Esophagus squamous epithelium (tissue), 5 donors: Measurements from ENCODE around the gene TRIM71. TPM values are rescaled to one million over a fixed set of nuclear protein-coding genes. Genes with fewer than 3 reads are reported as not detected.

Experiments used
- DNase-seq: peaks from one replicate; lab custom pipeline; 2025; lab: John Stamatoyannopoulos, UW
- H3K27ac ChIP-seq, 4 donors: fragments of 200-600 bp; sonication (generic); one replicate each; pipeline ENCODE4 v1.5.1; 2016 to 2019; ENCODE audit warnings: mild to moderate bottlenecking in 1 of 4
- H3K27me3 ChIP-seq, 4 donors: fragments of 200-600 bp; sonication (generic); 1 replicate in 3 of 4; 2 replicates in 1 of 4; pipeline versions ENCODE4 v1.5.1 to v1.6.0; 2017 to 2021; ENCODE audit warnings: antibody characterized with exemption in 1 of 4
- H3K36me3 ChIP-seq, 3 donors: fragments of 200-600 bp; sonication (generic); one replicate each; pipeline ENCODE4 v1.5.1; 2016 to 2019
- H3K4me1 ChIP-seq, 3 donors: fragments of 200-600 bp; sonication (generic); one replicate each; pipeline ENCODE4 v1.5.1; 2017 to 2019
- H3K4me3 ChIP-seq, 4 donors: fragments of 200-600 bp; sonication (generic); 1 replicate in 3 of 4; 2 replicates in 1 of 4; pipeline ENCODE4 v1.5.1; 2016 to 2019; ENCODE audit warnings: mild to moderate bottlenecking in 2 of 4, moderate library complexity in 1 of 4
- H3K9me3 ChIP-seq, 3 donors: fragments of 200-600 bp; sonication (generic); one replicate each; pipeline ENCODE4 v1.5.1; 2016 to 2019
- POLR2A ChIP-seq, 4 donors: fragments of 450-650 bp; IDR thresholded peaks; one replicate each; pipeline ENCODE4 v1.6.1; 2017; ENCODE audit warnings: antibody characterized with exemption in 4 of 4, mild to moderate bottlenecking in 4 of 4, moderate library complexity in 3 of 4
- WGBS, 2 donors: methylation state at CpG; one replicate each; pipeline ENCODE4 v1.1.5; 2018; 5-methylcytosine and 5-hydroxymethylcytosine counted together
- intact Hi-C: fragments of 100-400 bp; cut with DNase I; formaldehyde crosslinking; loops from one replicate; pipeline ENCODE4 v1.15.0; 2022
- total RNA-seq, 4 donors: library from RNA; depleted of rRNA; stranded (reverse); fragments of >200 nt; gene quantifications; one replicate each; pipeline ENCODE4 v1.1.0, GENCODE V29; 2016
- TF ChIP-seq, protein P1 (sequence below), 6 experiments: fragments of 450-650 bp in 4 of 6; fragments of 200-600 bp in 2 of 6; sonication (generic) in 2 of 6; IDR thresholded peaks; one replicate each; pipeline ENCODE4 v1.5.1; 2016 to 2019; ENCODE audit warnings: antibody characterized with exemption in 6 of 6, mild to moderate bottlenecking in 4 of 6, moderate library complexity in 4 of 6
- donor health status: DM: yes; HTN: yes; CAD: no.

TRIM71 gene
- total RNA-seq, 4 donors from 2014 or later: not detected

DNA sequence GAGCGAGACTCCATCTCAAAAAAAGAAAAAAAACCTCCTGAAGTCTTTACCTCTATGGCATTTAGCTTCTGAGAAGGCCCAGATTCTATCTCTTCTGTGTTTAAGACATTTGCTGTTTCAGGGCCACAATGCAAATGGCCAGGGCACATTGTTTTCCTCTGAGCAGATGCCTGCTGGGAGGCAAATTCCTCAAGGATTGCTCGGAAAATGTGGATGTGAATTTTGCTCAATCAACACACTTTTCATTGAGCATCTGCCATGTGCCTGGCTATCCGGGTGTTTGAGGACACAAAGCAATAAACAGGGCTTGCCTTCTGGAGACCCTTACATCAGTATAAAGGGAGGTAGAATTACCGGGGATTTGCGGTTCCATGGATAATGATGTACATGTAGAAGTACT, 20.0 kb downstream of the TRIM71 start:
- H3K9me3 ChIP-seq: no peaks in the 10 kb centered on the region
- intact Hi-C loops: no loop called here
- peaks cover 0 to 11% (median 0%) of the 10 kb centered on the region in 3 donors for H3K4me1 ChIP-seq
- TF ChIP-seq, protein P1, sequence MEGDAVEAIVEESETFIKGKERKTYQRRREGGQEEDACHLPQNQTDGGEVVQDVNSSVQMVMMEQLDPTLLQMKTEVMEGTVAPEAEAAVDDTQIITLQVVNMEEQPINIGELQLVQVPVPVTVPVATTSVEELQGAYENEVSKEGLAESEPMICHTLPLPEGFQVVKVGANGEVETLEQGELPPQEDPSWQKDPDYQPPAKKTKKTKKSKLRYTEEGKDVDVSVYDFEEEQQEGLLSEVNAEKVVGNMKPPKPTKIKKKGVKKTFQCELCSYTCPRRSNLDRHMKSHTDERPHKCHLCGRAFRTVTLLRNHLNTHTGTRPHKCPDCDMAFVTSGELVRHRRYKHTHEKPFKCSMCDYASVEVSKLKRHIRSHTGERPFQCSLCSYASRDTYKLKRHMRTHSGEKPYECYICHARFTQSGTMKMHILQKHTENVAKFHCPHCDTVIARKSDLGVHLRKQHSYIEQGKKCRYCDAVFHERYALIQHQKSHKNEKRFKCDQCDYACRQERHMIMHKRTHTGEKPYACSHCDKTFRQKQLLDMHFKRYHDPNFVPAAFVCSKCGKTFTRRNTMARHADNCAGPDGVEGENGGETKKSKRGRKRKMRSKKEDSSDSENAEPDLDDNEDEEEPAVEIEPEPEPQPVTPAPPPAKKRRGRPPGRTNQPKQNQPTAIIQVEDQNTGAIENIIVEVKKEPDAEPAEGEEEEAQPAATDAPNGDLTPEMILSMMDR (IDR thresholded peaks at IDR 0.05): no peak
- no peak for TF ChIP-seq POLR2A (IDR thresholded peaks at IDR 0.05)
- DNase-seq: no peak
- 83 to 91% methylated on average over 4 to 5 of the region's 5 CpGs for WGBS, 2 donors
- no peak overlapping the region for H3K27ac ChIP-seq
- no peaks in the 10 kb centered on the region for H3K36me3 ChIP-seq
- no peak overlapping the region for H3K4me3 ChIP-seq
- H3K27me3 ChIP-seq: peaks cover 0 to 58% (median 0%) of the 10 kb centered on the region in 4 donors

DNA sequence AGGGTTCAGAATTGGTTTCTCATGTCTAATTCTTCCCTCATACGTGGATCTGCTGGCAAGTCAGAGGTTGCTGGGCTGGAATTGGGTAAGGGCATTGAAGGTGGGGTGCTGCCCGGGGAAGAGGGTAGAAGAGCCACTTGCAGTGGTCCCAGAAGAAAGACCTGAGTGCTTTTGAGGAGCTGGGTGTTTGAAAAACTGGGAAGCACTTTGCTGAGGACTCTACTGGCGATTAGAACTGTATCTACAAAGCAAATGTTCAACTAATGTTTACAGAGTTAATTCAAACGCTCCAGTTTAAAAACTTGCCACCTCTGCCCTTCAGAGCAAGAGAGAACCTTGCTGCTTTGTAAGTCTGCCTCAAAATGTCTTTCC, 21.9 kb downstream of the TRIM71 start:
- no peak overlapping the region for H3K27ac ChIP-seq
- H3K4me3 ChIP-seq: no peak overlapping the region
- H3K9me3 ChIP-seq: no peaks in the 10 kb centered on the region
- no peak for DNase-seq
- 76 to 80% methylated on average over 4 of the region's 4 CpGs for WGBS, 2 donors
- H3K36me3 ChIP-seq: no peaks in the 10 kb centered on the region
- TF ChIP-seq, protein P1 (IDR thresholded peaks at IDR 0.05): no peak
- TF ChIP-seq POLR2A (IDR thresholded peaks at IDR 0.05): no peak
- peaks cover 0 to 42% (median 0%) of the 10 kb centered on the region in 4 donors for H3K27me3 ChIP-seq
- intact Hi-C loops: no loop called here
- peaks cover 0 to 25% (median 0%) of the 10 kb centered on the region in 3 donors for H3K4me1 ChIP-seq

DNA sequence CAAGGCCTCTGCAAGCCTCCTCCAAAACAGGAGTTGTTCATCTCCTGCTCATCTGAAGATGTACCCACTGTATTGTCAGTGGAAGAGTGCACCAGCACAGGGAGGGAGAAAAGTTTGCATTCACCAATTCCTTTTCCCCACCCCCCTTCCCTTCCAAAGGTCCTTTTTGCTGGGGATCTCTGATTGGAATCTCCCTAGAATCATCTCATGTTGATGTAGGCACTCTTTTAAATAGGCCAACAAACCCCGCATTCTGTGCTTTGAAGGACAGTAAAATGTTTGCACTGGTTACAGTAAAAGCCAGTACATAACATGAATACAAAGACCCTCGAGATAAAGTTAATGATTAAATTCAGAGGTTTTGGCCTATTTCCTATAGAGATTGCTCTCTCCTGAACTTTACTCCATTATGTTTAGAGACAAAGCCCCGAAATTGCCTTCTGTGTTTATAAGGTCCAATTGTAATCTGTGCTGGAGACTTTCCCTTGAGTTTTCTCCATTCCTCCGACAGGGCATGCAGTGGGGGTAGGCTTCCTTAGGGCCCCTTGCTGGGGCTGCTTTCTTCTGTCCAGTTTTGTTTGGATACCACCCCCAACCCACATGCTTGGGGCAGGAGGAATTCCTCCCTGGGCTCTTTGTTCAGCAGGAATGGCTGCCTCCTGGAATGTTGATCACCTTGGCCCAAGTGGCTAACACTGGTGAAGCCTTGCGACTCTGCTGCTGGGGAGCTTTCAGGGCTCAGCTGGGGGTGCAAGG, 22.5 kb downstream of the TRIM71 start:
- no peak for DNase-seq
- TF ChIP-seq, protein P1 (IDR thresholded peaks at IDR 0.05): no peak
- TF ChIP-seq POLR2A (IDR thresholded peaks at IDR 0.05): no peak
- Histone ChIP-seq H3K9me3 (no peaks in the 10 kb centered on the region), H3K27ac (no peak overlapping the region), H3K4me3 (no peak overlapping the region), H3K27me3 (peaks cover 0 to 36% (median 0%) of the 10 kb centered on the region in 4 donors), H3K36me3 (no peaks in the 10 kb centered on the region), H3K4me1 (peaks cover 0 to 25% (median 0%) of the 10 kb centered on the region in 3 donors)
- intact Hi-C loops: no loop called here
- WGBS, 2 donors: 60 to 82% methylated on average over 4 to 5 of the region's 5 CpGs

DNA sequence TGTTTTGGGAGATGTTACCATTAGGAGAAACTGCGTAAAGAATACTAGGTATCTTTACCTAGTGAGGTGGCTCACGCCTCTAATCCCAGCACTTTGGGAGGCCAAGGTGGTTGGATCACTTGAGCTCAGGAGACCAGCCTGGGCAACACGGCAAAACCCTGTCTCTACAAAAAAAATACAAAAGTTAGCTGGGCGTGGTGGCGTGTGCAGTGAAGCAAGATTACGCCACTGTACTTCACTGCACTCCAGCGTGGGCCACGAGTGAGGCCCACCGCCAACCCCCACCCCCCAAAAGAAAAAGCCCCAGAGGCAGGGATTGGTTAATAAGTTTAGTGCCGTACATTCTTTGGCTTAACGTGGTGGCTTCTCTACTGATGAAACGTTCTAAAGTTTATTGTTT, 23.5 kb downstream of the TRIM71 start:
- peaks cover 0 to 25% (median 0%) of the 10 kb centered on the region in 3 donors for H3K4me1 ChIP-seq
- DNase-seq: no peak
- no peaks in the 10 kb centered on the region for H3K9me3 ChIP-seq
- intact Hi-C loops: no loop called here
- no peak overlapping the region for H3K4me3 ChIP-seq
- H3K27me3 ChIP-seq: peaks cover 0 to 25% (median 0%) of the 10 kb centered on the region in 4 donors
- H3K36me3 ChIP-seq: no peaks in the 10 kb centered on the region
- WGBS, 2 donors: 65 to 67% methylated on average over 12 of the region's 12 CpGs
- no peak overlapping the region for H3K27ac ChIP-seq
- TF ChIP-seq, protein P1 (IDR thresholded peaks at IDR 0.05): no peak
- TF ChIP-seq POLR2A (IDR thresholded peaks at IDR 0.05): no peak

DNA sequence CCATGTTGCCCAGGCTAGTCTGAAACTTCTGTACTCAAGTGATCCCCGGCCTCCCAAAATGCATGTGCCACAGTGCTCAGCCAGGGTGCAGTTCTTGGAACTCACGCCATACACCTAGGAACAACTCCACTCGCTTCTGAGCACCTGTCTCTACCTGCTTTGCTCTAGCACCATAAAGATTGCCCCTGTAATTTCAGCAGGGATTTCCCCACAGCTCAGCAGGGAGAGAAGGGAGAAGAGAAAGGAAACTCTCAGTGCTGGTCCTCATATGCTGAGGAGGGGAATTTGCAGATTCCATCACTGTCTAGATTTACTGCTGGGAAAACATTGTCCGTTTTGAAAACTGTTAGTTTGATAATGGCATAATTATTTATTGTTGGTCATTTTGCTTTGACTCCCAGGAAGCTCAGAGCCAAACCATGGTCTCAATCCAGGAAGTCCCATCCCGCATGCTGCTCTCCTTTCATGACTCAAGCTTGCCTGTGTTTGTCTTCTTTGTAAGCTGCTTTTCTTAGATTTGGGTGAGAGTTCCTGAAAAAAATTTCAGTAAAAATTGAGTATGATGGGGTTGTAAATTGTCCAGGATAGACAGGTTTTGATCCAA, 24.2 kb downstream of the TRIM71 start:
- WGBS, 2 donors: 22 to 58% methylated on average over 3 to 5 of the region's 5 CpGs
- H3K27me3 ChIP-seq: peaks cover 0 to 21% (median 0%) of the 10 kb centered on the region in 4 donors
- intact Hi-C loops: no loop called here

More for the DNA sequence above, 24.2 kb downstream of the TRIM71 start:
- no peak overlapping the region for H3K27ac ChIP-seq
- TF ChIP-seq, protein P1 (IDR thresholded peaks at IDR 0.05): no peak
- no peak for TF ChIP-seq POLR2A (IDR thresholded peaks at IDR 0.05)
- no peaks in the 10 kb centered on the region for H3K36me3 ChIP-seq
- peaks cover 0 to 25% (median 0%) of the 10 kb centered on the region in 3 donors for H3K4me1 ChIP-seq
- DNase-seq: no peak
- no peaks in the 10 kb centered on the region for H3K9me3 ChIP-seq
- H3K4me3 ChIP-seq: no peak overlapping the region
